ENCODE measurements around the gene ARHGAP42. TPM values are rescaled to one million over a fixed set of nuclear protein-coding genes. Genes with fewer than 3 reads are reported as not detected.

Gene ARHGAP42
- total and polyA plus RNA-seq, 2 experiments from 2014 or later, result 64.8 to 135 TPM

DNA sequence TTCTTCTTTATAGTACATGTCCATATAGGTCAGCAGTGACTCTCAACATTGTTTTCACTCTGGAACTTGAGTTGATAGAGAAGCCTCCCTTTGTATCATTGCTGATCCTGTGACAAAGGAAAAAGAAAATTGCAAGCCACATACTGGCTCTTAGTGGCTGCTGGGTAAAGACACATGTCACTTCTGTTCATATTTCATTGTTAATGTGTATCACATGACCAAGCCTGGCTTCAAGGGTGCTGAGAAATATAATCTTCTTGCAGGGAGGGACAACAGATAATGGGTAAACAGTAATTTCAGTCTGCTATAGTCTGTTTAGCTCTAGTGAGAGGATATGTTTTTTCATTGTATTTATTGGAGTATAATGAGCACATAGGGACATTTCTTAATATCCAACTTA is 269.3 kb downstream of the ARHGAP42 start:
- DNase-seq (ENCODE audit: low read depth in 1 of 2, low spot score in 1 of 2), result no peak
- Histone ChIP-seq H3K9me3 (ENCODE audit: low read depth) (no peaks in the 10 kb centered on the region), H3K27ac (no peak overlapping the region), H3K36me3 (peaks cover 16% of the 10 kb centered on the region), H3K4me1 (ENCODE audit: low read depth) (peaks cover 3% of the 10 kb centered on the region), H3K27me3 (no peaks in the 10 kb centered on the region), H3K4me3 (no peak overlapping the region)
- TF ChIP-seq, protein P1, sequence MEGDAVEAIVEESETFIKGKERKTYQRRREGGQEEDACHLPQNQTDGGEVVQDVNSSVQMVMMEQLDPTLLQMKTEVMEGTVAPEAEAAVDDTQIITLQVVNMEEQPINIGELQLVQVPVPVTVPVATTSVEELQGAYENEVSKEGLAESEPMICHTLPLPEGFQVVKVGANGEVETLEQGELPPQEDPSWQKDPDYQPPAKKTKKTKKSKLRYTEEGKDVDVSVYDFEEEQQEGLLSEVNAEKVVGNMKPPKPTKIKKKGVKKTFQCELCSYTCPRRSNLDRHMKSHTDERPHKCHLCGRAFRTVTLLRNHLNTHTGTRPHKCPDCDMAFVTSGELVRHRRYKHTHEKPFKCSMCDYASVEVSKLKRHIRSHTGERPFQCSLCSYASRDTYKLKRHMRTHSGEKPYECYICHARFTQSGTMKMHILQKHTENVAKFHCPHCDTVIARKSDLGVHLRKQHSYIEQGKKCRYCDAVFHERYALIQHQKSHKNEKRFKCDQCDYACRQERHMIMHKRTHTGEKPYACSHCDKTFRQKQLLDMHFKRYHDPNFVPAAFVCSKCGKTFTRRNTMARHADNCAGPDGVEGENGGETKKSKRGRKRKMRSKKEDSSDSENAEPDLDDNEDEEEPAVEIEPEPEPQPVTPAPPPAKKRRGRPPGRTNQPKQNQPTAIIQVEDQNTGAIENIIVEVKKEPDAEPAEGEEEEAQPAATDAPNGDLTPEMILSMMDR (IDR thresholded peaks at IDR 0.05; ENCODE audit: low read depth, low read length), result no peak

DNA sequence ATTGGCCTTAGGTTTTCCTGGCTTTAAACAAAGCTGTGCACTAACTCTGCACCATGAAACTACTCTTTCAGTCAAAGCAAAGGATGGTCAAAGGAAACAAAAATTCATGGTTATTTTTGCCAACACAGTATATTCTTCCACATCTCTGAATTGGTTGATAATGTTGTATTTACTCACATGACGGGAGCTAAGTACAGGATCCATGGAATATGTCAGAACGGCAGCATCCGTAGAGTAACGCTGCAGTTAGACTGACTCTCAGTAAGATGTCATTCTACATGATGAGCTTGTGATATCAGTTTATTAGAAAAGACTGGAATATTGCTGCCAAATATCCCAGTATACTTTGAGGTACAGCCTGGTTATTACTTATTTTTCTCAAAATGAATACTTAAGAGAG is 270.4 kb downstream of the ARHGAP42 start:
- Histone ChIP-seq H3K4me3 (no peak overlapping the region), H3K4me1 (ENCODE audit: low read depth) (peaks cover 3% of the 10 kb centered on the region), H3K9me3 (ENCODE audit: low read depth) (no peaks in the 10 kb centered on the region), H3K27ac (no peak overlapping the region), H3K27me3 (no peaks in the 10 kb centered on the region), H3K36me3 (peaks cover 24% of the 10 kb centered on the region)
- no peak for DNase-seq (ENCODE audit: low read depth in 1 of 2, low spot score in 1 of 2)
- TF ChIP-seq, protein P1 (IDR thresholded peaks at IDR 0.05; ENCODE audit: low read depth, low read length), result no peak

DNA sequence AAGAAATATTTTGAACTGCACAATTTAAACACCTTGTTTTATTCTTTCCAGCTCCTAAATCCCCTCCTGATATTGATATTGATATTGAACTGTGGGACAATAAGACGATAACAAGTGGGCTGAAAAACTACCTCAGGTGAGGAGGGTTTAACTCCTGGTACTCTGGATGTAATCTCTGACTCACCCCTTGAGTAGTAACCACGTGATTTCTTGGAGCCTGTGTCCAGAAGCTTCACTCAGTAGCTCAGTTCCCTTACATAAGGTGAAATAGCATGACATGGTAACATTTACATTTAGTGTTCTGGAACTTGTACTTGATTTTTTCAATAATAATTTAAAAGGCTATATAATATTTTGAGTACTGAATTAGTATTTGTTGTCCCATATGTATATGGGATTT is 274.5 kb downstream of the ARHGAP42 start:
- Histone ChIP-seq H3K4me3 (no peak overlapping the region), H3K9me3 (ENCODE audit: low read depth) (no peaks in the 10 kb centered on the region), H3K4me1 (ENCODE audit: low read depth) (peaks cover 3% of the 10 kb centered on the region), H3K27ac (peak overlapping the region; percentile 6), H3K36me3 (peaks cover 41% of the 10 kb centered on the region), H3K27me3 (no peaks in the 10 kb centered on the region)
- DNase-seq (ENCODE audit: low read depth in 1 of 2, low spot score in 1 of 2), result no peak
- TF ChIP-seq, protein P1 (IDR thresholded peaks at IDR 0.05; ENCODE audit: low read depth, low read length), result no peak

DNA sequence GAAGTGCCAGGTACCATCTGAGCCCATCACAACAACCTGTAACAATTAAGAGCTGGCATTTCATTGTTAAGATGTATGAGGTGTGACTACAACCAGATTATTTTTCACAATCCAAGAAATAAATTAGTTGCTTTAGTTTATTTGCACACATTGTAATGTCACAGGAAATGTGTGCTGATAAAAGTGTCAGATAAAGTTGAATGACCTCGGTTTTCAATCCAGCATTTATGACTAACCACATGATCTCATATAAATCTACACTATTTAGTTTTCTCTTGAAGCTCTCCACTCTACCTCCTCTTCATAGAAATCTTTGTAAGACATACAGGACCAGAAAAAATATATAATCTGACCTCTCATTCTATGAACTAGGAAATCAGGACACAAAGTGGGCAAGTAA is 276.3 kb downstream of the ARHGAP42 start:
- DNase-seq (ENCODE audit: low read depth in 1 of 2, low spot score in 1 of 2), result peak in 1 of 2 donors; percentile 17
- TF ChIP-seq, protein P1 (IDR thresholded peaks at IDR 0.05; ENCODE audit: low read depth, low read length), result no peak
- H3K36me3 ChIP-seq, result peaks cover 45% of the 10 kb centered on the region

DNA sequence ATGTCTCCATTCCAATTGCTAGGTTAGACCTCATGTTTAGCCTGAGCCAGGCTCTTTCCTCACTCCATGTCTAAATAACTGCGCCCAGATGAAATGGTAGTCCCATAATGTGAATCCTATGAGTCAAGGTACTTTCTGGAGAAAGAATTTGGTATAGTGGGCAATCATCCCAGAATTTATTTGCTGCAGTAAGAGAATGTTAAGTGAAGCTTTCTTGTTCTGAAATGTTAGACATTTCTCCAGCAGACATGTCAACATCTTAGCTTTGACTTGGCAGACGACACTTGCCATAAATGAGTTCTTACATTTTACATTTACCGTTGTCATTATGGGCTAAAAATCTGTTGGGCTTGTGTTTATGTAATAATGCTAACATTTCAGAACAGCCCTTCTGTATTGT is 277.3 kb downstream of the ARHGAP42 start:
- TF ChIP-seq, protein P1 (IDR thresholded peaks at IDR 0.05; ENCODE audit: low read depth, low read length), result no peak
- Histone ChIP-seq H3K27me3 (no peaks in the 10 kb centered on the region), H3K9me3 (ENCODE audit: low read depth) (no peaks in the 10 kb centered on the region), H3K4me3 (no peak overlapping the region), H3K4me1 (ENCODE audit: low read depth) (no peaks in the 10 kb centered on the region), H3K27ac (no peak overlapping the region), H3K36me3 (peaks cover 51% of the 10 kb centered on the region)
- DNase-seq (ENCODE audit: low read depth in 1 of 2, low spot score in 1 of 2), result peak in 1 of 2 donors; percentile 81

More for the DNA sequence above, 276.3 kb downstream of the ARHGAP42 start:
- H3K9me3 ChIP-seq (ENCODE audit: low read depth), result no peaks in the 10 kb centered on the region
- H3K27me3 ChIP-seq, result no peaks in the 10 kb centered on the region
- H3K4me1 ChIP-seq (ENCODE audit: low read depth), result peaks cover 3% of the 10 kb centered on the region
- no peak overlapping the region for H3K27ac ChIP-seq
- H3K4me3 ChIP-seq, result no peak overlapping the region

DNA sequence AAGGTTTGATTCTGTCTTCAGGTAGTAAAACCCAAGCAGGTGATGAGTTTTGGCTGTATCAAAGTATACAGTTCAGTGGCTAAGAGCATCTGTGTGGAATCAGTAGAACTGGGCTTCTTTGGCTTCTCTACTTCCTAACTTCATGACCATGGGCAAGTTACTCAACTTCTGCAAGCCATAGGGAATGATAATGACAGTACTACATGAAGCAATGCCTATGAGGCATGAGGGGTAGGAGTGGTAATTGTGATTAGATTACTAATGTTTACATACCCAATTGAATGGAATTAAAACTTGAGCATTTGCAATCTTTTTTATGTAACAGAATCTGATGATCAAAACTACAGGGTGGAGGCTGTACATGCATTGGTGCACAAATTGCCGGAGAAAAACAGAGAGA is 278.3 kb downstream of the ARHGAP42 start:
- Histone ChIP-seq H3K27ac (no peak overlapping the region), H3K36me3 (peaks cover 56% of the 10 kb centered on the region), H3K4me3 (no peak overlapping the region), H3K4me1 (ENCODE audit: low read depth) (no peaks in the 10 kb centered on the region), H3K27me3 (no peaks in the 10 kb centered on the region), H3K9me3 (ENCODE audit: low read depth) (no peaks in the 10 kb centered on the region)
- DNase-seq (ENCODE audit: low read depth in 1 of 2, low spot score in 1 of 2), result no peak
- TF ChIP-seq, protein P1 (IDR thresholded peaks at IDR 0.05; ENCODE audit: low read depth, low read length), result no peak
